ENCODE data around the gene QRSL1. TPM values are rescaled to one million over a fixed set of nuclear protein-coding genes. Genes with fewer than 3 reads are reported as not detected.
"Not testable (repeated sequence)": the region's sequence is repeated elsewhere in the genome, so short reads cannot be mapped to it uniquely, and the experiment has no call there.

The QRSL1 gene
- polyA plus RNA-seq, 2 donors, result 3.6 to 5.6 TPM

- H3K27me3 ChIP-seq (ENCODE audit: control insufficient read depth in 1 of 2, insufficient read depth in 2 of 2, low read length in 2 of 2), result no peaks in the 10 kb centered on the region
- WGBS, 2 donors, result 26 to 32% methylated on average over 6 of the region's 6 CpGs
- peak overlapping the region in 1 of 2 donors; percentile 55 for H3K27ac ChIP-seq (ENCODE audit: low read depth in 2 of 2, low read length in 1 of 2)
- H3K4me1 ChIP-seq (ENCODE audit: control insufficient read depth in 2 of 2, insufficient read depth in 2 of 2, low read length in 1 of 2), result peaks cover 0 to 4% of the 10 kb centered on the region in 2 donors
- no peak overlapping the region for H3K4me3 ChIP-seq (ENCODE audit: low read depth in 1 of 2, low read length in 2 of 2)
- no peaks in the 10 kb centered on the region for H3K36me3 ChIP-seq (ENCODE audit: control insufficient read depth in 2 of 2, insufficient read depth in 2 of 2, low read length in 1 of 2)
- no peaks in the 10 kb centered on the region for H3K9me3 ChIP-seq (ENCODE audit: control insufficient read depth in 2 of 2, insufficient read depth in 1 of 2, low read depth in 1 of 2, low read length in 1 of 2)
Measured at GRCh38 chr6:106692112-106692818, 62.9 kb downstream of the QRSL1 start.

GRCh38 chr6:106692819-106693208, 63.4 kb downstream of the QRSL1 start:
- Histone ChIP-seq H3K27me3 (ENCODE audit: control insufficient read depth in 1 of 2, insufficient read depth in 2 of 2, low read length in 2 of 2) (no peaks in the 10 kb centered on the region), H3K4me3 (ENCODE audit: low read depth in 1 of 2, low read length in 2 of 2) (no peak overlapping the region), H3K27ac (ENCODE audit: low read depth in 2 of 2, low read length in 1 of 2) (peak overlapping the region; percentile 22 to 55), H3K36me3 (ENCODE audit: control insufficient read depth in 2 of 2, insufficient read depth in 2 of 2, low read length in 1 of 2) (no peaks in the 10 kb centered on the region), H3K4me1 (ENCODE audit: control insufficient read depth in 2 of 2, insufficient read depth in 2 of 2, low read length in 1 of 2) (peaks cover 0 to 4% of the 10 kb centered on the region in 2 donors), H3K9me3 (ENCODE audit: control insufficient read depth in 2 of 2, insufficient read depth in 1 of 2, low read depth in 1 of 2, low read length in 1 of 2) (no peaks in the 10 kb centered on the region)
- 52 to 57% methylated on average over 3 of the region's 3 CpGs for WGBS, 2 donors

GRCh38 chr6:106693418-106693817, 64.0 kb downstream of the QRSL1 start:
- whole genome bisulfite sequencing, 2 donors, result 85 to 86% methylated on average over 2 of the region's 2 CpGs
- Histone ChIP-seq H3K4me3 (ENCODE audit: low read depth in 1 of 2, low read length in 2 of 2) (no peak overlapping the region), H3K36me3 (ENCODE audit: control insufficient read depth in 2 of 2, insufficient read depth in 2 of 2, low read length in 1 of 2) (no peaks in the 10 kb centered on the region), H3K4me1 (ENCODE audit: control insufficient read depth in 2 of 2, insufficient read depth in 2 of 2, low read length in 1 of 2) (peaks cover 0 to 4% of the 10 kb centered on the region in 2 donors), H3K9me3 (ENCODE audit: control insufficient read depth in 2 of 2, insufficient read depth in 1 of 2, low read depth in 1 of 2, low read length in 1 of 2) (no peaks in the 10 kb centered on the region), H3K27ac (ENCODE audit: low read depth in 2 of 2, low read length in 1 of 2) (no peak overlapping the region), H3K27me3 (ENCODE audit: control insufficient read depth in 1 of 2, insufficient read depth in 2 of 2, low read length in 2 of 2) (no peaks in the 10 kb centered on the region)

DNA sequence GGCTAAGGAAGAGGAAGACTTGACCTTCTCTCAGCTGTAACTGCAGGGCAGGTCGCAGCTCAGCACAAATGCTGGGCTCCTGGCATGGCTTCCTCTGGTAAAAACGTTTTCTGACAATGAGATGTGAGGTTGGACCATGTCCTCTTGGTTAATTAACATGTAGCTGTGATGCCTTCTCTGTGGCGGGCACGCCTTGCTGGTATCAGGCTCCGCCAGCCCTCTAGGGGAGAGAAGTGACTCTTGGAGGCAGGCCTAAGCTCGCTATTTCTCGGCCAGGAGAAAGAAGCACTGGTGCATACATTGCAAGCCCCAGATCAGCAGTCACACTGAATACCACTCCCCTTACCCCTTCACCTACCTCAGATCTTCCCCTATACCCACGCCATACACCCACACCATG, 65.0 kb downstream of the QRSL1 start:
- H3K4me3 ChIP-seq (ENCODE audit: low read depth in 1 of 2, low read length in 2 of 2), result no peak overlapping the region
- no peaks in the 10 kb centered on the region for H3K9me3 ChIP-seq (ENCODE audit: control insufficient read depth in 2 of 2, insufficient read depth in 1 of 2, low read depth in 1 of 2, low read length in 1 of 2)
- WGBS, 2 donors, result 40 to 54% methylated on average over 8 of the region's 8 CpGs
- peak overlapping the region in 1 of 2 donors; percentile 15 for H3K27ac ChIP-seq (ENCODE audit: low read depth in 2 of 2, low read length in 1 of 2)
- H3K27me3 ChIP-seq (ENCODE audit: control insufficient read depth in 1 of 2, insufficient read depth in 2 of 2, low read length in 2 of 2), result no peaks in the 10 kb centered on the region
- no peaks in the 10 kb centered on the region for H3K36me3 ChIP-seq (ENCODE audit: control insufficient read depth in 2 of 2, insufficient read depth in 2 of 2, low read length in 1 of 2)
- peaks cover 0 to 4% of the 10 kb centered on the region in 2 donors for H3K4me1 ChIP-seq (ENCODE audit: control insufficient read depth in 2 of 2, insufficient read depth in 2 of 2, low read length in 1 of 2)

- Histone ChIP-seq H3K27ac (ENCODE audit: low read depth in 2 of 2, low read length in 1 of 2) (no peak overlapping the region), H3K9me3 (ENCODE audit: control insufficient read depth in 2 of 2, insufficient read depth in 1 of 2, low read depth in 1 of 2, low read length in 1 of 2) (no peaks in the 10 kb centered on the region), H3K4me3 (ENCODE audit: low read depth in 1 of 2, low read length in 2 of 2) (no peak overlapping the region), H3K4me1 (ENCODE audit: control insufficient read depth in 2 of 2, insufficient read depth in 2 of 2, low read length in 1 of 2) (no peaks in the 10 kb centered on the region), H3K27me3 (ENCODE audit: control insufficient read depth in 1 of 2, insufficient read depth in 2 of 2, low read length in 2 of 2) (no peaks in the 10 kb centered on the region), H3K36me3 (ENCODE audit: control insufficient read depth in 2 of 2, insufficient read depth in 2 of 2, low read length in 1 of 2) (no peaks in the 10 kb centered on the region)
Measured at GRCh38 chr6:106700581-106700980, 71.2 kb downstream of the QRSL1 start.

DNA sequence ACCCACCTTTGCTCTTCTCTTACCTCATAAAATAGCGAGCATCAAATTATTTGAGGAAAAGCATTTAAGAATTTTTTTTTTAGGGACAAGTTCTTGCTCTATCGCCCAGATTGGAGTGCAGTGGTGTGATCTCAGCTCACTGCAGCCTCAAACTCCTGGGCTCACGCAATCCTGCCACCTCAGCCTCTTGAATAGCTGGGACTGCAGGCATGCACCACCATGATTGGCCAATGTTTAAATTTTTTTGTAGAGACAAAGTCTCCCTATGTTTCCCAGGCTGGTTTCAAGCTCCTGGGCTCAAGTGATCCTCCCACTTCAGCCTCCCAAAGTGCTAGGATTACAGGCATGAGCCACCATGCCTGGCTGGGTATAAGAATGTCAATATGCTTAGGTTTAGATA, 71.8 kb downstream of the QRSL1 start:
- 91 to 93% methylated on average over 3 of the region's 3 CpGs for WGBS, 2 donors
- not testable (repeated sequence) for H3K36me3 ChIP-seq (ENCODE audit: control insufficient read depth in 2 of 2, insufficient read depth in 2 of 2, low read length in 1 of 2)

DNA sequence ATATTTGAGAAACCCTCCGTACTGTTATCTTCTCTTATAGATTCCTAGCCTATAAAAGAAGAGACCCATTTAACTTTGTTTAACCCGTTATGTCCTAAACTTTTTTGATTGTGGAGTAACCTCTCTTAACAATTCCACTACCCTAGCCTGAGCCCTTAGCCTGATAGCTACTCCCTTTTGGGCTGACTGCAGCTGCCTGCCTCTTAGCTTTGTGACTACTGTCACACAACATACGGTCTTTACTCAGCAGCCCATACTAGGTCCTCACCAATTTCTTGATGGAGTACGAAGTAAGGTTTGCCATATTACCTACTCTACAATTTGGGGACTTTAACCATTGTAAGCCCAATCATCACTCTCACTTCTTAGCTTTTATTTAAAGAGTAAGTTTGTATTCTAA, 72.7 kb downstream of the QRSL1 start:
- H3K27ac ChIP-seq (ENCODE audit: low read depth in 2 of 2, low read length in 1 of 2), result no peak overlapping the region
- H3K36me3 ChIP-seq (ENCODE audit: control insufficient read depth in 2 of 2, insufficient read depth in 2 of 2, low read length in 1 of 2), result no peaks in the 10 kb centered on the region
- 57 to 74% methylated on average over 4 of the region's 4 CpGs for WGBS, 2 donors
- no peaks in the 10 kb centered on the region for H3K9me3 ChIP-seq (ENCODE audit: control insufficient read depth in 2 of 2, insufficient read depth in 1 of 2, low read depth in 1 of 2, low read length in 1 of 2)
- H3K4me1 ChIP-seq (ENCODE audit: control insufficient read depth in 2 of 2, insufficient read depth in 2 of 2, low read length in 1 of 2), result no peaks in the 10 kb centered on the region
- H3K4me3 ChIP-seq (ENCODE audit: low read depth in 1 of 2, low read length in 2 of 2), result no peak overlapping the region
- no peaks in the 10 kb centered on the region for H3K27me3 ChIP-seq (ENCODE audit: control insufficient read depth in 1 of 2, insufficient read depth in 2 of 2, low read length in 2 of 2)

More for the DNA sequence above, 71.8 kb downstream of the QRSL1 start:
- H3K27me3 ChIP-seq (ENCODE audit: control insufficient read depth in 1 of 2, insufficient read depth in 2 of 2, low read length in 2 of 2); H3K27ac ChIP-seq (ENCODE audit: low read depth in 2 of 2, low read length in 1 of 2); H3K4me3 ChIP-seq (ENCODE audit: low read depth in 1 of 2, low read length in 2 of 2); H3K4me1 ChIP-seq (ENCODE audit: control insufficient read depth in 2 of 2, insufficient read depth in 2 of 2, low read length in 1 of 2); H3K9me3 ChIP-seq (ENCODE audit: control insufficient read depth in 2 of 2, insufficient read depth in 1 of 2, low read depth in 1 of 2, low read length in 1 of 2): not testable (repeated sequence)

- H3K27me3 ChIP-seq (ENCODE audit: control insufficient read depth in 1 of 2, insufficient read depth in 2 of 2, low read length in 2 of 2), result no peaks in the 10 kb centered on the region
- no peaks in the 10 kb centered on the region for H3K36me3 ChIP-seq (ENCODE audit: control insufficient read depth in 2 of 2, insufficient read depth in 2 of 2, low read length in 1 of 2)
- no peak overlapping the region for H3K27ac ChIP-seq (ENCODE audit: low read depth in 2 of 2, low read length in 1 of 2)
- no peaks in the 10 kb centered on the region for H3K4me1 ChIP-seq (ENCODE audit: control insufficient read depth in 2 of 2, insufficient read depth in 2 of 2, low read length in 1 of 2)
- 31 to 42% methylated on average over 10 of the region's 10 CpGs for WGBS, 2 donors
- no peak overlapping the region for H3K4me3 ChIP-seq (ENCODE audit: low read depth in 1 of 2, low read length in 2 of 2)
- no peaks in the 10 kb centered on the region for H3K9me3 ChIP-seq (ENCODE audit: control insufficient read depth in 2 of 2, insufficient read depth in 1 of 2, low read depth in 1 of 2, low read length in 1 of 2)
Measured at GRCh38 chr6:106702451-106703110, 73.2 kb downstream of the QRSL1 start.

DNA sequence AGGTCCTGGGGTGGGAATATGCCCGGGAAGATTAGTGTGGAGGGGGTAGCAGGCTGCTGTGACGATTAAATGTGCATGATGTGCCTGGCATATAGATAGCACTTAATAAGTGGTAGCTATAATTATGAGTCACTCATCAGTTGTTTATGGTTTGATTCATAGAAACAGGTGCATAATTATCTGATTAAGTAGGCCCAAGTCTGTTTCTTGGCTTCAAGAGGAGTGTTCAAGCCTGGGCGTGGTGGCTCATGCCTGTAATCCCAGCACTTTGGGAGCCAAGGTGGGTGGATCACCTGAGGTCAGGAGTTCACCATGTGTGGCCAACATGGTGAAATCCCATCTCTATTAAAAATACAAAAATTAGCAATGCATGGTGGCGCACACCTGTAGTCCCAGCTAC, 74.9 kb downstream of the QRSL1 start:
- WGBS, 2 donors, result 75 to 76% methylated on average over 4 of the region's 4 CpGs
- Histone ChIP-seq H3K4me1 (ENCODE audit: control insufficient read depth in 2 of 2, insufficient read depth in 2 of 2, low read length in 1 of 2) (no peaks in the 10 kb centered on the region), H3K9me3 (ENCODE audit: control insufficient read depth in 2 of 2, insufficient read depth in 1 of 2, low read depth in 1 of 2, low read length in 1 of 2) (no peaks in the 10 kb centered on the region)

GRCh38 chr6:106705156-106705555, 75.8 kb downstream of the QRSL1 start:
- Histone ChIP-seq H3K4me3 (ENCODE audit: low read depth in 1 of 2, low read length in 2 of 2) (no peak overlapping the region), H3K9me3 (ENCODE audit: control insufficient read depth in 2 of 2, insufficient read depth in 1 of 2, low read depth in 1 of 2, low read length in 1 of 2) (no peaks in the 10 kb centered on the region), H3K27me3 (ENCODE audit: control insufficient read depth in 1 of 2, insufficient read depth in 2 of 2, low read length in 2 of 2) (no peaks in the 10 kb centered on the region), H3K4me1 (ENCODE audit: control insufficient read depth in 2 of 2, insufficient read depth in 2 of 2, low read length in 1 of 2) (no peaks in the 10 kb centered on the region), H3K36me3 (ENCODE audit: control insufficient read depth in 2 of 2, insufficient read depth in 2 of 2, low read length in 1 of 2) (no peaks in the 10 kb centered on the region), H3K27ac (ENCODE audit: low read depth in 2 of 2, low read length in 1 of 2) (no peak overlapping the region)
- 92 to 93% methylated on average over 6 of the region's 6 CpGs for WGBS, 2 donors

More for the DNA sequence above, 74.9 kb downstream of the QRSL1 start:
- Histone ChIP-seq H3K4me3 (ENCODE audit: low read depth in 1 of 2, low read length in 2 of 2) (no peak overlapping the region), H3K27me3 (ENCODE audit: control insufficient read depth in 1 of 2, insufficient read depth in 2 of 2, low read length in 2 of 2) (no peaks in the 10 kb centered on the region), H3K27ac (ENCODE audit: low read depth in 2 of 2, low read length in 1 of 2) (no peak overlapping the region), H3K36me3 (ENCODE audit: control insufficient read depth in 2 of 2, insufficient read depth in 2 of 2, low read length in 1 of 2) (no peaks in the 10 kb centered on the region)
